HuH-7 (cell line): Measurements from ENCODE around the gene RPS6KA4.

ENCODE experiments used
- DNase-seq: peaks from one replicate; pipeline ENCODE4 v3.0.0; 2011; ENCODE audit warnings: low spot score

The RPS6KA4 gene

GRCh38 chr11:64327375-64327774, 31.6 kb upstream of the RPS6KA4 start:
- DNase-seq = no peak

- DNase-seq = no peak
These were observed 31.0 kb upstream of the RPS6KA4 start for GRCh38 chr11:64327993-64328392.

- no peak for DNase-seq
These were observed 28.1 kb upstream of the RPS6KA4 start for GRCh38 chr11:64330888-64331287.

GRCh38 chr11:64331569-64332371, 27.2 kb upstream of the RPS6KA4 start:
- DNase-seq = no peak

- no peak for DNase-seq
These were observed 25.4 kb upstream of the RPS6KA4 start for GRCh38 chr11:64333556-64333955.

- peak; percentile 76 for DNase-seq
These were observed 23.9 kb upstream of the RPS6KA4 start for GRCh38 chr11:64334764-64335735.

GRCh38 chr11:64337538-64338249, 21.3 kb upstream of the RPS6KA4 start:
- no peak for DNase-seq

GRCh38 chr11:64338716-64339115, 20.2 kb upstream of the RPS6KA4 start:
- no peak for DNase-seq

GRCh38 chr11:64339286-64339685, 19.7 kb upstream of the RPS6KA4 start:
- DNase-seq = no peak

GRCh38 chr11:64339754-64340408, 19.1 kb upstream of the RPS6KA4 start, which contains the start of gene CCDC88B:
CCDC88B (plus strand) TSS chr11:64340204; CDS start chr11:64340267, 63 bp downstream.
- DNase-seq = no peak

- DNase-seq = no peak
These were observed 18.2 kb upstream of the RPS6KA4 start for GRCh38 chr11:64340671-64341335.

GRCh38 chr11:64341429-64341828, 17.5 kb upstream of the RPS6KA4 start:
- no peak for DNase-seq

GRCh38 chr11:64341851-64342791, 16.8 kb upstream of the RPS6KA4 start:
- DNase-seq = peak; percentile 84

GRCh38 chr11:64342869-64343745, 15.9 kb upstream of the RPS6KA4 start:
- no peak for DNase-seq

- peak; percentile 63 for DNase-seq
These were observed 15.0 kb upstream of the RPS6KA4 start for GRCh38 chr11:64343767-64344559.

GRCh38 chr11:64344787-64345186, 14.2 kb upstream of the RPS6KA4 start:
- no peak for DNase-seq

- no peak for DNase-seq
These were observed 11.6 kb upstream of the RPS6KA4 start for GRCh38 chr11:64347193-64347867.
